ENCODE results near the gene CFAP92. TPM values are rescaled to one million over a fixed set of nuclear protein-coding genes. Genes with fewer than 3 reads are reported as not detected.
A peak's percentile ranks its signal among the peaks of the same experiment; 100 is the strongest.

CFAP92 gene
- total RNA-seq, 1 experiment from 2014 or later = 0.33 TPM

DNA sequence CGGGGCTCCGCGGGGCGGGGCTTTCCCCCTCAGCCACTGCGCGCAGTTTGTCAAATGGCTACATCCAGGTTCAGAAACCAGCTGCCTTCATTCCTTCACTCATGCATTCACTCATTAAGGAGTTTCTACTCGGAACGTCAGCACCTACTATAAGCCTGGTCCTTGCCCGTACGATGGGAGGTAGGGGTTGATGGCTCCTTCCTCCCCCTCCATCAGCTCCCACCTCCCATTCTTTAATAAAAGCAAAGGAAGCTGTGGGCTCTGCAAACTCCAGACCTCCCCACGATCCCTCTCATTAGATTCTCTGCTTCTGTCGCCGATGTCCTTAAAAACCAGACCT lies 267 bp upstream of the CFAP92 start:
- DNase-seq (no peak), ATAC-seq (no peak)
- H2AFZ ChIP-seq (ENCODE audit: low read length) = peak overlapping the region; percentile 98
- H3K9me3 ChIP-seq (ENCODE audit: low read length) = no peaks in the 10 kb centered on the region
- POLR2A ChIA-PET (ENCODE audit: unreplicated experiment) = no interaction called here
- CTCF ChIA-PET = interaction anchor here (1.4 kb wide), 1 partner anchor 24 kb away, joined by 7 read pairs; no protein-coding TSS in a partner anchor
- peaks cover 10% of the 10 kb centered on the region; the same call in 1 of the 2 replicates for H3K4me1 ChIP-seq (ENCODE audit: insufficient read depth, low read length)
- H3K36me3 ChIP-seq (ENCODE audit: low read depth, low read length) = no peaks in the 10 kb centered on the region
- no peak overlapping the region for H3K27ac ChIP-seq (ENCODE audit: low read length)
- no peaks in the 10 kb centered on the region for H4K20me1 ChIP-seq (ENCODE audit: low read length)
- TF ChIP-seq EZH2phosphoT487 (IDR thresholded peaks at IDR 0.05; ENCODE audit: borderline replicate concordance, low read length) = no peak
- TF ChIP-seq, protein P1, sequence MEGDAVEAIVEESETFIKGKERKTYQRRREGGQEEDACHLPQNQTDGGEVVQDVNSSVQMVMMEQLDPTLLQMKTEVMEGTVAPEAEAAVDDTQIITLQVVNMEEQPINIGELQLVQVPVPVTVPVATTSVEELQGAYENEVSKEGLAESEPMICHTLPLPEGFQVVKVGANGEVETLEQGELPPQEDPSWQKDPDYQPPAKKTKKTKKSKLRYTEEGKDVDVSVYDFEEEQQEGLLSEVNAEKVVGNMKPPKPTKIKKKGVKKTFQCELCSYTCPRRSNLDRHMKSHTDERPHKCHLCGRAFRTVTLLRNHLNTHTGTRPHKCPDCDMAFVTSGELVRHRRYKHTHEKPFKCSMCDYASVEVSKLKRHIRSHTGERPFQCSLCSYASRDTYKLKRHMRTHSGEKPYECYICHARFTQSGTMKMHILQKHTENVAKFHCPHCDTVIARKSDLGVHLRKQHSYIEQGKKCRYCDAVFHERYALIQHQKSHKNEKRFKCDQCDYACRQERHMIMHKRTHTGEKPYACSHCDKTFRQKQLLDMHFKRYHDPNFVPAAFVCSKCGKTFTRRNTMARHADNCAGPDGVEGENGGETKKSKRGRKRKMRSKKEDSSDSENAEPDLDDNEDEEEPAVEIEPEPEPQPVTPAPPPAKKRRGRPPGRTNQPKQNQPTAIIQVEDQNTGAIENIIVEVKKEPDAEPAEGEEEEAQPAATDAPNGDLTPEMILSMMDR (conservative IDR thresholded peaks at IDR 0.05; ENCODE audit: low read depth, low read length) = no peak
- no peak for TF ChIP-seq EZH2 (IDR thresholded peaks at IDR 0.05; ENCODE audit: low read length, unreplicated experiment)
- no peaks in the 10 kb centered on the region for H3F3A ChIP-seq (ENCODE audit: low read length, unreplicated experiment)
- no peak overlapping the region for H3K9ac ChIP-seq (ENCODE audit: low read length)
- no peaks in the 10 kb centered on the region for H3K27me3 ChIP-seq (ENCODE audit: low read length)
- intact Hi-C loops (cut with micrococcal nuclease) = no loop called here
- H3K9me2 ChIP-seq (replicated peaks; ENCODE audit: low read length) = no peaks in the 10 kb centered on the region
- H3K4me3 ChIP-seq (ENCODE audit: low read length) = peak overlapping the region; percentile 74
- H3K4me2 ChIP-seq (ENCODE audit: low read length) = peak overlapping the region; percentile 96
- no TSS peak for BruUV-seq (replicated peaks)
- no peaks in the 10 kb centered on the region for H3K79me2 ChIP-seq (ENCODE audit: low read length)

DNA sequence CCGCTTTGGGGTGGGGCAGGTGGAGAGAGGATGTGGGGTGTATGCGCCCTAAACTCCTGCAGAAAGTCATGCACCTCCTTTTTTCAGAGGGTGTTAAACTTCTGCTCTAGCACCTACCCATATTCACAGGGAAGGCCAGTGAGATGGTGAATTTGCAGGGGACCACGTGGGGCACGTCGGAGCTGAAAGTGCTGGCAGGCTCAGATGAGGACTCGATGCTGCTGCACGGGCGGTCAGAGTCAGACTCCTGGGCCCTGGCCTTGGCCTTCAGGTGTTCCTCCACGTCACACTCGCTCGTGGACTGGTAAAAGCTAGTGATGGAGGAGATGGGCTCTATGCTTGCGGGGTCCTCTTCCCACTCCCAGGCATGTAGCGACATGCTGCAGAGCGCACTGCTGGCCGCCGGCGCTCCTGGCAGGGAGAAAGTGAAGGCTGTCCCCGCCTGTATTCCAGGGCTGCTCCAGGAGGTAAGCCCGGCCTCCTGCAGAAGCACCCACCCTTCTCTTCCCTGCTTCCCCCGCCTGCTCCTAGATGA lies 883 bp downstream of the CFAP92 start:
- no peaks in the 10 kb centered on the region for H3F3A ChIP-seq (ENCODE audit: low read length, unreplicated experiment)
- ATAC-seq (no peak), DNase-seq (no peak)
- H3K27me3 ChIP-seq (ENCODE audit: low read length) = no peaks in the 10 kb centered on the region
- H3K9me3 ChIP-seq (ENCODE audit: low read length) = no peaks in the 10 kb centered on the region
- no peaks in the 10 kb centered on the region for H3K36me3 ChIP-seq (ENCODE audit: low read depth, low read length)
- H3K27ac ChIP-seq (ENCODE audit: low read length) = no peak overlapping the region
- intact Hi-C loops (cut with micrococcal nuclease) = no loop called here
- H4K20me1 ChIP-seq (ENCODE audit: low read length) = no peaks in the 10 kb centered on the region
- BruUV-seq (replicated peaks) = no TSS peak
- H3K79me2 ChIP-seq (ENCODE audit: low read length) = no peaks in the 10 kb centered on the region
- CTCF ChIA-PET = interaction anchor here (1.4 kb wide), 1 partner anchor 23 kb away, joined by 7 read pairs; no protein-coding TSS in a partner anchor
- peak overlapping the region; percentile 96 for H3K4me2 ChIP-seq (ENCODE audit: low read length)
- no peaks in the 10 kb centered on the region for H3K9me2 ChIP-seq (replicated peaks; ENCODE audit: low read length)
- peak overlapping the region; percentile 74 for H3K4me3 ChIP-seq (ENCODE audit: low read length)
- POLR2A ChIA-PET (ENCODE audit: unreplicated experiment) = no interaction called here
- H2AFZ ChIP-seq (ENCODE audit: low read length) = peak overlapping the region; percentile 98; the same call in 1 of the 2 replicates
- no peak overlapping the region for H3K9ac ChIP-seq (ENCODE audit: low read length)
- no peak for TF ChIP-seq EZH2 (IDR thresholded peaks at IDR 0.05; ENCODE audit: low read length, unreplicated experiment)
- no peak for TF ChIP-seq EZH2phosphoT487 (IDR thresholded peaks at IDR 0.05; ENCODE audit: borderline replicate concordance, low read length)
- TF ChIP-seq, protein P1 (conservative IDR thresholded peaks at IDR 0.05; ENCODE audit: low read depth, low read length) = no peak
- H3K4me1 ChIP-seq (ENCODE audit: insufficient read depth, low read length) = peaks cover 10% of the 10 kb centered on the region; the same call in 1 of the 2 replicates

- H3K27ac ChIP-seq (ENCODE audit: low read length) = no peak overlapping the region
- no peaks in the 10 kb centered on the region for H3K9me2 ChIP-seq (replicated peaks; ENCODE audit: low read length)
- ChIA-PET POLR2A (ENCODE audit: unreplicated experiment) (no interaction called here), CTCF (no interaction called here)
- H3K27me3 ChIP-seq (ENCODE audit: low read length) = no peaks in the 10 kb centered on the region
- H3F3A ChIP-seq (ENCODE audit: low read length, unreplicated experiment) = no peaks in the 10 kb centered on the region
- H3K9ac ChIP-seq (ENCODE audit: low read length) = no peak overlapping the region
- no peaks in the 10 kb centered on the region for H3K9me3 ChIP-seq (ENCODE audit: low read length)
- DNase-seq = no peak
- no TSS peak for BruUV-seq (replicated peaks)
- intact Hi-C loops (cut with micrococcal nuclease) = no loop called here
- no peak overlapping the region for H2AFZ ChIP-seq (ENCODE audit: low read length)
- H3K4me1 ChIP-seq (ENCODE audit: insufficient read depth, low read length) = peaks cover 10% of the 10 kb centered on the region; the same call in 1 of the 2 replicates
- H4K20me1 ChIP-seq (ENCODE audit: low read length) = no peaks in the 10 kb centered on the region
- ATAC-seq = no peak
- no peaks in the 10 kb centered on the region for H3K36me3 ChIP-seq (ENCODE audit: low read depth, low read length)
- H3K4me3 ChIP-seq (ENCODE audit: low read length) = no peak overlapping the region
- H3K79me2 ChIP-seq (ENCODE audit: low read length) = no peaks in the 10 kb centered on the region
- H3K4me2 ChIP-seq (ENCODE audit: low read length) = no peak overlapping the region
- TF ChIP-seq EZH2 (IDR thresholded peaks at IDR 0.05; ENCODE audit: low read length, unreplicated experiment) = no peak
- TF ChIP-seq, protein P1 (conservative IDR thresholded peaks at IDR 0.05; ENCODE audit: low read depth, low read length) = no peak
- TF ChIP-seq EZH2phosphoT487 (IDR thresholded peaks at IDR 0.05; ENCODE audit: borderline replicate concordance, low read length) = no peak
Observed at GRCh38 chr3:128991355-128991895, 2.5 kb downstream of the CFAP92 start.
